ENCODE measurements around the gene MKS1.
A peak's percentile ranks its signal among the peaks of the same experiment; 100 is the strongest.

MKS1 gene

GRCh38 chr17:58219007-58219788 lies at the start of gene MKS1:
Gene MKS1 (minus strand): TSS chr17:58219255. CDS start chr17:58219230, 25 bp downstream.
- peak; percentile 99 for DNase-seq

DNA sequence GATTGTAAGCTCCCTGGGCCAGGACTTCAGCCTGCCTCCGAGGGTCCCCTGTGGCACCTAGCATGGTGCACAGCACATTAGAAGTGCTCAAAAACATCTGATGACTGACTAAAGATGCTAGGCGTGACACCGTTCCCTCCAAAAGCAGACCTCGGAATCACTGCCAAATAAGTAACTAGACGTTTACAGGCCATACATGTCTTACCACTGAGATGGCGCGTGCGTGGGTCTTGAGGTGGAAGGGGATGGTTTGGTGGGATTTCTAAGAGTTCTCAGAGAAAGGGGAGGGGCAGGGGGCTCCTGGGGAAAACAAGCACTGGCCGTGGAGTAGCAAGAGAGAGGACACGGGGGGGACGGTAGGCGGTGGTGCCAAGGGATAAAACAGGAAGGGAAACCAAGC lies 49.3 kb upstream of the MKS1 start:
- DNase-seq = no peak

GRCh38 chr17:58267347-58268324 lies 48.6 kb upstream of the MKS1 start:
- DNase-seq = no peak

GRCh38 chr17:58265902-58266875 lies 47.1 kb upstream of the MKS1 start:
- no peak for DNase-seq

DNA sequence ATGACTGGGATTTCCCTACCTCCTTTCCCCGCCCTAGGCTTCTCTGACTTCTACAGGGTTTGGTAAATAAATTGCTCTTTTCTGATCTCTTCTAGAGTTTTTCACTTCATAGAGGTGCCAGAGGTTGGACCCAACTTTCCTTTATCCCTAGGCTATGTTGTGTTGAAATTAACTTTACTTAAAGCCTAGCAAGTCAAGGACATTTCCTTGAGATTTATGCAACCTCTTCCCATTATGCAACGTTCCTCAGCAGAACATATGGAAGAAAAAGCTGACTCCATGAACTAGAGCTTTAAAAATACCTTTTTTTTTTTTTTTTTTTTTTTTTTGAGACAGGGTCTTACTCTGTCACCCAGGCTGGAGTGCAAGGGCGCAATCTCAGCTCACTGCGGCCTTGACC lies 46.2 kb upstream of the MKS1 start:
- no peak for DNase-seq

DNA sequence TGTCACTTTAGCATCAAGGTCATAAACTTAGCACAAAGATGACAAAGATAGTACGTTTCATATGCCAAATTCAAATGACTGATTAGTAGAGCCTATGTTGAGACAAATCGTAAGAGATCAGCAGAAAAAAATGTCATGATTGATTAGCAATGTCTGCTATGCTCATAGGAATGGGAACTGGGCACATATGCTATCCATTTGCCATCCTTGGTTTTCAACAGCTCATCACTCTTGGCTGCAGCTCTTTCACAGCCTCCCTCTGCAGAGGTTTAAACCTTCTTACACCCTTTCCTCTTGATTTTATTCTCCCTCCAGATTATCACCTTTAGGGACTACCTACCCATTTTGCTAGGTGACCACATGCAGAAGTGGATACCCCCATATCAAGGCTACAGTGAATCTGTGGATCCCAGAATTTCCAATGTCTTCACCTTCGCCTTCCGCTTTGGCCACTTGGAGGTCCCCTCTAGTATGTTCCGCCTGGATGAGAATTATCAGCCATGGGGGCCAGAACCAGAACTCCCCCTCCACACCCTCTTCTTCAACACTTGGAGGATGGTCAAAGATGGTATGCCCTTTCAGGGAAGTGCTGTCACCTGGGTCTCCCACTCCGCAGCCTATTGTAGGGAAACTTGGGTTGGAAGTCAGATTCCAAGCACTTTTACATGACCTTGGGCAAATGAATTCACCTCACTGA lies 45.5 kb upstream of the MKS1 start:
- DNase-seq = no peak

- DNase-seq = no peak
Measured at GRCh38 chr17:58263773-58264172, 44.7 kb upstream of the MKS1 start.

- no peak for DNase-seq
Measured at GRCh38 chr17:58262149-58262548, 43.1 kb upstream of the MKS1 start.

- DNase-seq = peak; percentile 79
Measured at GRCh38 chr17:58254803-58255202, 35.7 kb upstream of the MKS1 start.

DNA sequence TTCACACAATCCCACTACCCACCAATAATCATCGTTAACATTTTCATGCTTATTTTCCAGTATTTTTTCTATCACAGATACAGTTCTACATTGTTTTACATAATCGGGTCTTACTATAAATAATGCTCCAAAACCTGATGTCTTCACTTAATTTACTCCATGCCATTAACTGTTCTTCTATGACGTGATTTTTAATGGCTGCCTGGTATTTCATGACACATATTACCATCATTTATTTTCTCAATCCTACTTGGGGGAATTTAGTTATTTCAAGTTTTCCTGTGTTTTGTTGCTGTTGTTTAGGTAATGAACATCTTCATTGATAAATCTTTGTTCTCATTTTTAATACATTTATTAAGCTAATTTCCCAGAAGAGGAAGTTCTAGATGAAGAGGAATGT lies 34.0 kb upstream of the MKS1 start:
- no peak for DNase-seq

GRCh38 chr17:58252141-58252540 lies 33.1 kb upstream of the MKS1 start:
- peak; percentile 56 for DNase-seq

GRCh38 chr17:58250344-58251011 lies 31.4 kb upstream of the MKS1 start:
- DNase-seq = peak; percentile 55

DNA sequence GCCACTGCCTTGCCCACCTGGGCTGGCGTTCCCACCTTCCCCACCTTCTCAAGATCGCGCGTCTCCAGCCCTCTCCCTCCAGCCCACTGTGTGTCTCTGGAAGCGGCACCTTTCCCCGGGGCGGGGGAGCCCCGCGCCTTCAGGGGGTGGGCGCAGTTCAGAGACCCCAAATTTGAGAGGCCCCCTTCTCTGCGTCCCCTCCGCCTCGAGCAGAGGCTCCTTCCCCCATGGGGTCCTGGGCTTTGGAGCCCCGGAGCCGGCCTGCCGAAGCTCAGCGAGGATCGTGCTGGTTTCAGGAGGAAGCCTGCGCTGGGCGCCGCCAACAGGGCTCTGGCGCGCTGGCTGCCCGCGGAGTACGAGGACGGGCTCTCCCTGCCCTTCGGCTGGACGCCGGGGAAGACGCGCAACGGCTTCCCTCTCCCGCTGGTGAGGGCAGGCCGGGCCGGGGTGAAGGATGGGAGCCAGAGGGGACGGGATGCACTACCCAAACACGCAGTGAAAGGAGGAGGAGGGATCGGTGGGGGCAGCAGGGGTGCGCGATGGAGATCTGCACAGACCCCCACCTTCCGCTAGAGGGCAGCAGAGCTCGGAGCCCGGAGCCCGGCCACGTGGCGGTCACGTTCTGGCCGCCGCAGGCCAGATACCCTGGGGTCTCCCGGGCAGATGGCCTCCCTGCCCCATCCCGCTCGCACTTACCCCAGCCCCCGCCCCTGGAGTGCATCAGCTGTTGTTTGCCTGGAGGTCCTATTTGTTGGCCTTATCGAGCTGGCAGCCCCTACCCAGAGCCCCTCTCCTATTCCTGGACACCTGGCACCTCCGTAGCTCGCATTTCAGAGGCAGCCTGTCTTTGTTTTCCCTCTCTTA lies 30.4 kb upstream of the MKS1 start:
- peak; percentile 83 for DNase-seq

DNA sequence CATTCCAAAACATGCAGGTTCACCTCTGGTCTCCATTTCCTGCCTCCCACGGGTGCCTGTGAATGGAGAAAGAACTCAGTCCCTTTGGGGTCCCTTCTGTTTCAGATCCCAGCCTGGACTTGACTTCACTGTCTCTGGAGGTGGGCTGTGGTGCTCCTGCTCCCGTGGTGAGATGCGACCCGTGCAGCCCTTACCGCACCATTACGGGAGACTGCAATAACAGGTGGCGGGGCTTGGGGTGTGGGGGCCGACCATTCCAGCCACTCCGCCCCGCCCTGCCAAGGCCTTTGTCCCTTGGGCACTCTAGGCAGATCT lies 29.9 kb upstream of the MKS1 start:
- DNase-seq = peak; percentile 56

GRCh38 chr17:58247511-58248363 lies 28.7 kb upstream of the MKS1 start:
- peak; percentile 53 for DNase-seq

- no peak for DNase-seq
Measured at GRCh38 chr17:58246781-58247180, 27.7 kb upstream of the MKS1 start.

DNA sequence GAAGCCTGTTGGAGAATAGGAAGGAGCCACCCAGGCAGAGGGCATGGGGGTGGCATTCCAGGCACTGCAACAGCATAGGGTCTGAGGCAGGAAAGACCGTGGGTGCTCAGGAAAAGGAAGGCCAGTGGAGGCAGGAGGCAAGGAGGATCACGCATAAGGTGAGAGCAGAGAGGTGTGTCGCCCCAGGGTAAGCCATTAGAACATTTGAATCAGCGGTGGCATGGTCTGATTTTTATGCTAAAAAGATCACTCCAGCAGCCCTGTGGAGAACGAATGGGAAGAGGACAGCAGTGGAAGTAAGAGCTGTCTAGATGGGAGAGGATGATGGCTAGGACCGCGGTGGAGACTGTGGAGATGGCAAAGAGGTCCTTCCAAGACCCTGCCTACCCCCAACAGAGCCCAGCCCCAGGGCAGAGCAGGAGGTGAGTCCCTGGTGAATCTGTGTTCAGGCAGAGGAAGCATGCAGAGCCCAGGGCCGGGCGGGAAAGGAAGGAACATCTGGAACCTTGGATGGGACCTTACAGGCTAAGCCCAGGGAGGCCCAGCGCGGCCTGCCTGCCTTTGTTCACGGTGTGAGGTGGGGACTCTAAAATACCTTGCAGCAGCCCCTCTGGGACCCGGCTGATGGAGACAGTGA lies 27.2 kb upstream of the MKS1 start:
- peak; percentile 52 for DNase-seq

- DNase-seq = peak; percentile 54
Measured at GRCh38 chr17:58245428-58246103, 26.5 kb upstream of the MKS1 start.

All from islet precursor cell (in vitro differentiated cells).